GM21825 (cell line): ENCODE results near the gene PREP.

ENCODE experiments used
- ATAC-seq: cut with Tn5 transposase; IDR thresholded peaks from one replicate; pipeline ENCODE4 v1.9.1; 2021; ENCODE audit warnings: mild to moderate bottlenecking, moderate library complexity; ENCODE audit not compliant: unreplicated experiment

Gene PREP

DNA sequence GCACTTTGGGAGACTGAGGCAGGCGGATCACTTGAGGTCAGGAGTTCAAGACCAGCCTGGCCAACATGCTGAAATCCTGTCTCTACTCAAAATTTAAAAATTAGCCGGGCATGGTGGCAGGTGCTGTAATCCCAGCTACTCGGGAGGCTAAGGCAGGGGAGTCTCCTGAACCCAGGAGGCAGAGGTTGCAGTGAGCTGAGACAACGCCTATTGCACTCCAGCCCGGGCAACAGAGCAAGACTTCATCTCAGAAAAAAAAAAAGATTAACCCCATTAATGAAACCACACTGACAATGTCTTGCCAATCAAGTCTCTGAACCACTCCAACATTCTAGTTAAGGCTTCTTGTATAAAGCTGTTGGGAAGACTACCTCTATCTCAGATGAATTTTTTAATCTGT lies 4.0 kb downstream of the PREP start:
- ATAC-seq: no peak

DNA sequence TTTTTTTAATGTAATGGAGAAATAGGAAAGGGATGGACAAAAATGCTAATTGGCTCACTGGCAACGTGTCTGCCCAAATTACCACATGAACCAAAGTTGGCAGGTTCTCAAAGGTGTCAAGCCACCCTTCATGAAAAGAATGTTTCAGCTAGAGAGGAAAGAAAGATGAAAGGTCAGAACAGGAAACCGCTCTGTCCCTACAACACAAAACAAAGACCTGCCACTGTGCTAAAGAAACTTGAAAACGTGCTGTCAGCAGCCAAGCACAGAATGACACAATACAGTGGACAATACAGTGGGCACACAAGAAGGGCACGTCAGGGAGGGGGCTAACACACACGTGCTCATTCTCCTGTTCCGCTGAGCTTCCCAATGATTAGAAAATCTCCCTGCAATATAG lies 4.9 kb downstream of the PREP start:
- ATAC-seq: no peak

DNA sequence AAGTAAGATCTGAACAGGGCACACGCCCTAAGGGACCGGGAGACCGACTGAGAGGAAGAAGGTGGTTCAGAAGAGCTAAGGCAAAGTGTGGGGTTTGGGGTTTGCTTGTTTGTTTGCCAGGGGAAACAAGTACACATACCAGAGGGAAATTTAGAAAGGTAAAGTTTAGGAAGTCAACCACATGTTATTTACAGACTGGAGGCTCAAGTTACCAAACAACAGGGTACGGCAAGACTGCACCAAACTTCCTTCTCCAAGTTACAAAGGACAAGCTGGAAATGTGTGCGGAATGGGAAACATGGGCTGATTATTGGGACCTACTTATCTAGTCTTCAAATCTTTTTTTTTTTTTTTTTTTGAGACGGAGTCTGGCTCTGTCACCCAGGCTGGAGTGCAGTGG lies 11.2 kb downstream of the PREP start:
- ATAC-seq: no peak

DNA sequence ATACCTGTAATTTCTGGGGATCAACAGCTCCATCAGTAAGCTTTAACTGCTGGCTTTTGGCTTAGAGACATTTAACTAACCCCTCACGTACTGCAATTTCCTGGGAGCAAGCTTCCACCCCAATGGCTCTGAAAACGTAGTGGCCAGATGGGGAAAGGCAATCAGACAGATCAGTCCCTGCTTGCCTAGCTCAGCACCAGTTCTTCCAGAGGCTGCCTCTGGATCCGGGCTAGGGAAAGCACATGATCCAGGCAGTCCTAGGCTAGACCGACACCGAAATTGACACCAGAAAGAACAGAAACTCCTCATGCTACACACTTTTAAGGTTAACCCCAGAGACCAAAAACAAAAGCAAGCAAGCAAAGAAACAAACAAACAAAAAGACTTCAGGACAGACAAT lies 13.3 kb downstream of the PREP start:
- no peak for ATAC-seq

DNA sequence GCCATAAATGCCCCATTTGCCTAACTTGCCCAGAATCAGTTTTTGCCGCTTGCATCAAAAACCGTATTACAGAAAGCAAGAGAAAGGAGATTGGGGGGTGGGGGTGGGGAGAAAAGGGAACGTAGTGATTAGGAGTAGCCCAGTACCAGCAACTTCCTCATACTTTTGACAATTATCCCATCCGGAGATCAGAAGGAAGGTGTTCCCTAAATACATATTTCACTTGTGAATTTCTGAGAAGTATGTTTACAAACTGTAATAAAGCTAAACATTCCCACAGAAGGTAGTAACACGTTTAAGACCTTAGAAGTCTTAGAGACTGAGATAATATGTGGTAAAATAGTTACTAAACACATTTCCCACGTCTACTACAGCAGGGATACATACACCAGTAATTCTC lies 14.5 kb downstream of the PREP start:
- ATAC-seq: no peak

DNA sequence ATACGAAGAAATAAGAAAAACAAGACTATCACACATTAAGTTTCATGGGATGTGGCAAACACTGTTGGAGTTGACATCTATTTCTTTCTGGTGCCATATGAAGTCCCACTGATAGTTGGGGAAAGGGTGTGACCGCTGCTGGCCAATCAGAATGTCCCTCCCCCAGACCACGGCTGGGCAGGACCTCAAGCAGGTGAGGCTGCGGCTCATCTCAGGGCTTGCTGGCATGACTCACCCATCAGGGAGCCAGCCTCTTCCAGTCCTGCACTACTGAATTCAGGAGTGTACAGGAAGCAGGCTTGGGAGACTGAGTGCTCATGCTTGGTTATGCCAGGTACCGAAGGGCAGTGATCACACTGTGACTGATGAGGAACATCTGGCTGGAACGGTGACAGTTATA lies 18.9 kb downstream of the PREP start:
- no peak for ATAC-seq

DNA sequence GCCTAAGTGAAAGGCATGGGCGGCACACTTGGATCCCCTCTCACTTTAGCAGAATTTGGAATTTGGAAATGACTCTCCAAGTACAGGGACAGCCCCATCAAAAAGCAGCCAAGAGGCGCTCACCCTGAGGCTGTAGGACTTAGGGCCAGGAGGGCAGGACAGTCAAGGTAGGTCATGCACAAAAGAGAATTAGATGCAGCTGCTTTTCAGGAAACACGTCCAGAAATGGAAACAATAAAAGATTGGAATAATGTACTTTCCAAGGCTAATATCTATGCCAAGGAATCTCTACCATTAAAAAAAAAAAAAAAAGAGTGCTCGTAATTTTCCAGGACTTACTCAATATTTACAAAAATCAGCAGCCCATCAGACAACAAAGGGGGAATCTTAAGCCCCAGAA lies 19.9 kb downstream of the PREP start:
- ATAC-seq: no peak

DNA sequence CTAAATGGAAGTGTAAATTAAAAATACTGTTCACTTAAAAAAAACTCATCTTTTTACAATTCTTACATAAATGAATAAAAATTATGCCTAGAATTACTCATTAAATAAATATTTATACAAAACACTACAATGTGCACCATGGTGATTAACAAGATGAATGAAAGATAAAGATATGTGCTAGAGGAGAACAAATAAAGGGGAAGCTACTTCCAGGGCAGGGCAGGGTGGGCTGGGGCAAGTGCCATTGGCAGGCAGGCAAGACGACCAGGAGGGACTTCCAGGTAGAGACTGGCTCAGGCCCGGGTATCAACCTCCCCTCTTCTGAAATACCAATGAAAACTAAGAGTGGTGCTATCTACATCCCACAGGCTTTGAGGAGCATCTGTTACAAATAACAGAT lies 20.4 kb downstream of the PREP start:
- ATAC-seq: no peak

DNA sequence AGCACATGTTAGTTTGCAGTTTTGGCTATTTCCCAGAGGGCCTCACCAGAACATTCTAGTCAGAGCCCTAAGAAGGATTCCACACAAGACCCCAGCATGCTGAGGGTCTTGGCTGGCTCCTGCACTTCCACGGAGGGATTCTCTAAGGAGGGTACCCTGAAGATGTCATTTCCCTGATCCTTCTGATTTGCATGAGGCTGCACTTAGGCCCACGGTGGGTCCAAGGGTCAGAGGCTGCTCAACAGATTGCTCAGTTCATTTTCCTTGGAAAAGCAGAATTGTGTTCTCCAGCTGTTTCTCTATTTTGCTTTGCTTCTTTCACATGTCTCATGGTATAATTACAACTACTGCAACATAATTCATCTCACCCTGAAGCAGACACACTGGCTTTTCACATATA lies 22.2 kb downstream of the PREP start:
- ATAC-seq: no peak

DNA sequence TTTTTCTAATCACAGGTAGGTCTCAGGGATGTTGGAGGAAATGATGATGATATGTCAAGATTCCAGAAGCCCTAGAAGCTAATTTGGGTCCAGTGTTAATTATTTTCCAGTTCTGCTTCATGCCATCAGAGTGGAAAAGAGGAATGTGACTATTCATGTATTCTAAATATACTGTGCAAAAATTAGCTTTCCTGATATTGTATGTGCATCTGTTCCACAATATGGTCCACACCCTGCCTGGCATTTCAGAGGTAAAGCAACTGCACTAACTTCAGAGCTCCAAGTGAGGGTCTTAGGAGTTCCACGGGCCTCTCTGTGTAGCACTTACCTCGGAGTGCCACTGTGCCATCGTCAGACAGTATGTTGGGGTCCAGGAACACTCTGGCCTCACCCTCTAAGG lies 27.1 kb downstream of the PREP start:
- ATAC-seq: no peak

DNA sequence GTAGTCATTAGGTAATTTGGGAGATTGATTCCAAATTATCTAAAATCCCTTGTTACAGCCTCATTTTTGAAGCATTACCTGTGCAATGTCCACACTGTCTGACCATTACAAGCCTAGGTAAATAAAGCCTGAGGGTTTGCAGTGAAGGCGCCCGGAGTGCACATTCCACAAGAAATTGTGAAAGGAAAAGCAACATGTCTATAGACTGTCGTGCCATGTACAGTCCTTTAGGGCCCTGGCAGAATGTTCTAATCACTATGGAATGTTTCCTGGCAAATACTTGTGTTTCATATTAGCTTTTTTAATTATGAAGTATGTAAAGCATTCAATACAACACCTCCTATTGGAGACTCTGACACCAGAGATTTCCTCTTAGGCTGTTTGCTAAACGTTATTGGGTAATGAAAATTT lies 28.9 kb downstream of the PREP start:
- no peak for ATAC-seq

DNA sequence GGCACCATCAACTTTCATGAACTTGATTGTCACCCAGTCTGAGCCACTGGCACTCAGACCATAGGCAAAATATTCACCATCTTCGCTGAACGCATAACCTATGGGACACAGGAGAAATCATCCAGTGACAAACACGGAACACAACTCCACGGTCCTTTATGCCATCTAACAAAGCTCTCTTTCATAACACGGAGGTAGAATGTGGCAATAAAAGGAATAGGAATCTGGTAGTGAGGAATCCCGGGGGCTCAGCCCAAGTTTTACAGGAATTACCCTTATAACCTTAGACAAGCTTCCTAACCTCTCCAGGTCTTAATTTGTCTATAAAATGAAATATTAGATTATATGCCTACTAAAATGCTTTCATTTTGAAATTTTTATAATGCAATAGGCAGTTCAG lies 29.4 kb downstream of the PREP start:
- ATAC-seq: no peak

DNA sequence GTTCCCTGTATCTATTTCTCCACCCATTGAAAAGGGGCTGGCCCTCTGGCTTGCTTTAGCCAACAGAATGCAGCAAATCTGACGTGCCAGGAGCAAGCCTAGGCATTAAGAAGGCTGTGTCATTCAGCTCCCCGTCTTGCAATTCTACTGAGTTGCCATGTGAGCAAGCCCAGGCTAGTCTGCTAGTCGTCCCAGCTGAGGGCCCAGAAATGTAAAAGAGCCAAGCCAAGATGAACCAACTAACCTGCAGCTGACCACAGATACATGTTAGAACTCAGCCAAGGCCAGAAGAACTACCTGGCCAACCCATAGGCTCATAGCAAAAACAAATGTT lies 30.1 kb downstream of the PREP start:
- ATAC-seq: no peak

DNA sequence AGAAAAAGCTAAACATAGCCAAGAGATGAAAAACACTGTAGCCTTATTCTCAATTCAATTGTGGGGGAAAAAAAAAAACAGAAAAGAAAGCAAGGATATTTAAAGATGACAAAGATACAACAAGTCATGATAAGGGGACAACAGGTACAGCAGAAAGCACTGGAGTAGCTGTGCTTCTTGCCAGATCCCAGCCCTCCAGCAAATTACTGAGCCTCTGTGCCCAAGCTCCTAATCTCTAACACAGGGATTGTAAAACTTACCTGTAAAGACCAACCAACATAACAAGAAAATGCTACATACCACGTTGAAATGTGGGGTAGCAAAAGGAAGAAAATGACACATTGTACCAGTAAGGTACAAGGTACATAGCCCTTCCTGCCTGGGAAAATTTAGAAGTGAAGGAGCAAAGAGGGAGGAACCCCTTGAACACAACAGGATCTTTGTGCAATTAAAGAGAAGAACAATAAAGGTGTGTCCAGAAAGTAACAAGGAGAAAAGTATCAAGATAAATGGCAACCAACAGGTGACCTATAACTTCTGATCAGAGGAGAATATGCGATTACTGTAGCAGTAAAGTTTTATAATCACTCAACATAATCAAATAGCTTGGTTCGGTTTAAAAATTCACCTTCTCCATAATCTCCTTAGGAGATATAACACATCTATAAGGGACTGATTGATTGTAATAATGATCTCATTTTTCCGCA lies 30.6 kb downstream of the PREP start:
- no peak for ATAC-seq

DNA sequence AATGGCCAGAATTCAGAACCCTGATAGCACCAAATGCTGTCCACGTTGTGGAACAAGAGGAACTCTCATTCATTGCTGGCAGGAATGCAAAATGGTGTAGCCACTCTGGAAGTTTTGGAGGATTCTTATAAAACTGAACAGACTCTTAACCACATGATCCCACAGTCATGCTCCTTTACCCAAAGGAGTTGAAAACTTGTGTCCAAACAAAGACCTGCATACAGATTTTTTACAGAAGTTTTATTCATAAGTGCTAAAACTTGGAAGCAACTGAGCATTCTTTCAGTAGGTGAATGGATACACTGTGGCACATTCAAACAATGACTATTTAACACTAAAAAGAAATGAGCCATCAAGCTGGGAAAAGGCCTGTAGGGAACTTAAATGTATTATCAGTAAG lies 32.5 kb downstream of the PREP start:
- ATAC-seq: no peak

DNA sequence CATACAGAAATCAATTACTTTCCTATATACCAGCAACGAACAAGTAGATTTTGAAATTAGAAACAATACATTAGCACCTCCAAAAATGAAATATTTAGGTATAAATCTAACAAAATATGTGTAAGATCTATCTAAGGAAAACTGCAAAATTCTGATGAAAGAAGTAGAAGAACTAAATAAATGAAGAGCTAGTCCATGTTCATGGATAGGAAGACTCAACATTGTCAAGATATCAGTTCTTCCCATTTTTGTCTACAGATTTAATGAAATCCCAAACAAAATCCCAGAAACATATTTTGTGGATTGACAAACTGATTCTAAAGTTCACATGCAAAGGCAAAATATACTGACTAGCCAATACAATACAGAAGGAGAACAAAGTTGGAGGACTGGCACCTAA lies 33.7 kb downstream of the PREP start:
- no peak for ATAC-seq

DNA sequence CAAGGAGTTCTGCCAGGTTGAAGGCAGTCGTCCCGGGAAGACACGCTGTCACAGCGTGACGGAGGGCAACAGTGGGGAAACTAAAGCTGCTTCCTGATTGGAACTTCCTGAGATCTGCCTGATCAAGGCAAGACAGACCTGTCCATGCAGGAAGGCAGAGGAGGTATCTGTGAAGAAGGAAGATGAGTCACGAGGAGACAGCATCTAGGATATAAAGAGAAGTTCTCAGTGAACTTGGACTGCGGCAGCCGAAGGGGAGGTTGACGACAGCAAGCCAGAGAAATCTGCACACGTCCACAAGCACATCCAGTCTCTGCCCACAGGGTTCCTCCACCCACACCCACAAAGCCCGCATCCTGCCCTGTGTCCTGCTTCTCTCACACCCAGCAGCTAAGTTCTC lies 38.6 kb downstream of the PREP start:
- no peak for ATAC-seq

DNA sequence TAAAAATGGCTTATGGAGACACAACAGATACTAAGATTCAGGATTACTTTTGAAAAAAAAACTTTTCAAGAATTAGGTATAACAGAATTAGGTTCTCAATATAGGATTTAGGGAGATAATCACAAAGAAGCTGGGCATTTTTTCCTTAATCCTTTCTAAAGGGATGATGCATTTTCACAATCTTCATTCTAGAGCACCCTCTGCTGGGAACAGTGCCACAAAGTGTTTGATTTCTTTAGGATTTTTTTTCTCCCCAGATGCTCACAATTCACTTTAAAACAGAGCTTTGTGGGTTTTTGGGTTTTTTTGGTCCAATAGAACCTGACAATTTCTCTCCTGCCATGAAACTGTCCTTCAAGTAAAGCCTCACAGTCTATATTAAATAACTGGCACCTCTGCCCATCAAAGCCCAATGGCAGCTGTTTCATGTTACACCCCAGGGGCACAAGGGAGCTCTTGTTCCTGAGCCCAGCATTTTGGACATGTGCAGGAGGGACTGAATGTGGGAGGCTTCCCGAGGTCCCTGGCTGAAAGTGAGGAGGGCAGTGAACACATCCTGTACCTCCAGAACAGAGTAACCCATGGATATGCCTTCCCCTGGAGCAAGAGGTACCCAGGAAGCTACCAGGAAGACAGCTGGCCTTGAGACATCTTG lies 39.7 kb downstream of the PREP start:
- no peak for ATAC-seq

DNA sequence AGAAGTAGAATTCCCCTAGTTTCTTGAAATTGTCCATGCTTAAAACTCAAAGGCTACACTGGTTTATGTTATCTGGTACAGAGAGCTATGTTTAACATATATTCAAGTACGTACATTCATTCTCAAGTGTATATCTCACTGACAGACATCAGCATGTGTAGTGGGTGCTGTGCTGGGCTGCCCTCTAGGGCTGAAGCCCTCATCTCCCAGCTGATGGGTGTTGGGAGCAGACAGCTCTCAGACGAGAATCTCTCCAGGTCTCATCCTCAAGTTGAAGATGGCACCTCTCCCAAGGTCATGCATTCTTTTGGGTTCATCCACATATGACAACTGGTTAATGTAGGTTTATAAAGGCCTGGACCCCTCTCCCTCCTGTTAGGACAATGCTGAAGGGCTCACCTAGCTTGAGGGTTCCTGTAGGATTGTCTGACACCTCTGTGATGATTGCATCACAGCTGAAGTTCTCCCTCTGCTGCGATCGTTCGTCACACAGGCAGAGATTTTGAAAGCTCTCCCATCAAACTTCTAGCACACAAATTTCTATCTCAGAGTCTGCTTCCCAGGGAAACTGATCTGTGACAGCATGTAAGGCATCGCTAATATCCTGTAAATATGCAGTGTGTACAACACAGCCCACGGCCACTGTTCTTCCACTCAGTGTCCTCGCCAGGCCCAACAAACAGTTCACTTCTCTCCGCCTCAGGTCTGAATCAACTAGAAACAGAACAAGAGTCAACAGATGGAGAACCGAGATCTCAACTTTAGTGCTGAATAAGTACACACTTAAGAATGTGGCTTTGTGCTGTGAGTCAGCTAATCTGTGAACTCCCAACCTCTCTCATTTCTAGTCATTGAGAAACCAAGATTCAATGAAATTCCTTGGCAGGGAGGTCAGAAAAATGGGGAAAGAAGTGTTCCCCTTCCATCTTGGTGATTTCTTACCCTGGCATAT lies 43.2 kb downstream of the PREP start:
- ATAC-seq: no peak

DNA sequence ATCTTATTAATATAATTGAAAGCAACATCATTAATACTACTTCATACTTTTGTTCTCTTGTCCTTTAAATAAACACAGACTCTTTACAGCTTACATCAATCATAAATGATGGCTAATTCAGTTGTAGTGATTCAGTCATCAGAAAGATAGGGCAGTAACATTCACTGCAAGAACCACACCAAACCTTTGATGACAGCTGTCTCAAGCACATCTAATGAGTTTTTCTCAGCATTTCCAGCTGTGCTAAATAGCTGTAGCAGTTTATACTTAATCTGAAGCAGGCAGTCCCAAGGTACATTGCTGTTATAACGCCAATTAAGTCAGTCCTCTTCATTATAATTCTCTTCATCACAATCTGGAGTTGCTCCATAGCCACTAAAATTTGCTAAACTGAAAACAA lies 45.7 kb downstream of the PREP start:
- no peak for ATAC-seq

DNA sequence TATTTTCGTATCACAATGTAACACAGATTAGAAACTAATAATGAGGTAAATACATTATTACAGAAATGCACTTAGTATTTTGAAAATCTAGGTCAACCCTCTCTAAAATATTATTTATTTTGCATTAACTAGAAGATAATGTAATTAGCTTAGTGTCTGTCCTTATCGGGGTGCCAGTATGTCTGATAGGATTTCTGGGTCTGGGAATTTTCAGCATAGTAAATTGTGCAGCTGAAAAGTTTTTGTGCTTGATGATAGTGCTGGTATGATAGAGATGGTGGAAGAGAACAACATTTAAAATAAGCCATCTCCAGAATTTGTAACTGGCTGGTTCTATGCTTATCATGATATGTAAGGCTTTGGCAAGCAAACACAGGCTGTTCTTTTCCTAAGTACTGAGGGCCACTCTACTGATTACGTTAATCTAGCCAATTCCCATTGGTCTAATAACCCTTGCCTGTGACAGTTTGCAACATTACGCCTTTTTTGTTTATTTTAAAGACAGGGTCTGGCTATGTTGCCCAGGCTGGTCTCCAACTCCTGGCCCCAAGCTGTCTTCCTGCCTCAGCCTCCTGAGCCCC lies 50.8 kb downstream of the PREP start:
- ATAC-seq: no peak

DNA sequence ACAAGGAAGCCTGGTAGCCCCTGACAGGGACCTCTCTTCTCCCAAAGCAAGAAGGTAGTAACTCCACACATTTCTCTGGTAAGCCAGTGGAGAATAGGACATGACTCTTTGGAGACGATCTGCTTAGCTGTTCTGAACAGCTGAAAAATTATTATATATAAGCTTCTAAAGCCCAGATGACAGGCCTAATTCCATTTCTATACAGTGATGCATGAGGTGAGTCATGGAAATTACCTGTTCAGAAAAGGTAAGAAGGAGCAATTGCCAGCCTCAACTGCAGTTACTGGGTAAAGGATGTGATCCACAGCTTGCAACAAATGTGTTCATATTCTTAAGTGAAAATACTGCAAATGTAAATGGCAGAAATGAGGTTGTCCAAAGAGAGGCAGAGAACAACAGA lies 54.0 kb downstream of the PREP start:
- ATAC-seq: no peak
